WERI-Rb-1 (cell line): ENCODE results near the gene CD101.

ENCODE experiments used
- DNase-seq: peaks from one replicate; pipeline ENCODE4 v3.0.0-alpha.2; 2020
- H3K27ac ChIP-seq: fragments of 250-450 bp; sonication (Bioruptor Pico); 2 replicates; pipeline ENCODE4 v1.5.1; 2020; ENCODE audit warnings: mild to moderate bottlenecking, moderate library complexity
- H3K27me3 ChIP-seq: fragments of 250-450 bp; sonication (Bioruptor Pico); 2 replicates; pipeline ENCODE4 v1.5.1; 2021; ENCODE audit warnings: mild to moderate bottlenecking, low read depth, moderate library complexity; ENCODE audit not compliant: insufficient read depth, severe bottlenecking
- H3K36me3 ChIP-seq: fragments of 250-450 bp; sonication (Bioruptor Pico); 2 replicates; pipeline ENCODE4 v1.5.1; 2020; ENCODE audit warnings: mild to moderate bottlenecking, moderate library complexity
- H3K4me3 ChIP-seq: 2 replicates; pipeline ENCODE4 v1.5.1; 2011; ENCODE audit warnings: low read depth, mild to moderate bottlenecking, control low read depth, low read length
- H3K9me3 ChIP-seq: fragments of 250-450 bp; sonication (Bioruptor Pico); 2 replicates; pipeline ENCODE4 v1.5.1; 2021; ENCODE audit warnings: mild to moderate bottlenecking, moderate library complexity; ENCODE audit not compliant: severe bottlenecking
- CTCF ChIP-seq: IDR thresholded peaks from 2 replicates; pipeline ENCODE4 v1.5.1; 2011; ENCODE audit warnings: low read depth, mild to moderate bottlenecking, control low read depth, inconsistent platforms, low read length

The CD101 gene

DNA sequence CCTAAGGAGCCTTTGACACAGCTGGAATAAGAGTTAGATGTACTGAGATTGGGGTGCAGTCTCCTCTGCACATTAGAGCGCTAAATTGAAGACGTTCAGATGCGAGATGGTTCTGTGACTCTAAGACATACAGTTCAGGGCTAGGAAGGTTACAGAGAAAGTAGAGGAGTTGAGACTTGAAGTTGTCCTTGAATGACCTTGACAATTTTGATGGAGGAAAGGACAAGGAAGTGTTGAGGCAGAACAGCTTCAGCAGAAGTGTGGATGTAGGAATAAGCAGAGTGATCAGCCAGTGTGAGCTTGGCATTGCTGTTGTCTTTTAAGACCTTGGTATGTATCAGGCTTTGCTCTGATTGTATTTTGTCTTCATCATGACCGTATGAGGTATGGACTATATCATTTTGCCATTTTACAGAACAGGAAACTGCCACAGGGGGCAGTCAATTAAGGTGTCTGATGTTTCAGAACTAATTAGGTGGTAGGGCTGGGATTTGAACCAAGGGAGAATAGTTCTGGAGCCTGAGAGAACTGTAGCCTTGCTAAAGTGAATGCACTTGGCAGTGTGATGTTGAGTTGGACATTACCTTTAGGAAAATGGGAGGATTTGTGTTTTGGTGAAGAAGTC is 67.8 kb downstream of the CD101 start:
- Histone ChIP-seq H3K4me3 (no peak overlapping the region), H3K27ac (no peak overlapping the region), H3K9me3 (no peaks in the 10 kb centered on the region), H3K36me3 (peaks cover 8% of the 10 kb centered on the region), H3K27me3 (no peaks in the 10 kb centered on the region)
- TF ChIP-seq CTCF: no peak
- no peak for DNase-seq

DNA sequence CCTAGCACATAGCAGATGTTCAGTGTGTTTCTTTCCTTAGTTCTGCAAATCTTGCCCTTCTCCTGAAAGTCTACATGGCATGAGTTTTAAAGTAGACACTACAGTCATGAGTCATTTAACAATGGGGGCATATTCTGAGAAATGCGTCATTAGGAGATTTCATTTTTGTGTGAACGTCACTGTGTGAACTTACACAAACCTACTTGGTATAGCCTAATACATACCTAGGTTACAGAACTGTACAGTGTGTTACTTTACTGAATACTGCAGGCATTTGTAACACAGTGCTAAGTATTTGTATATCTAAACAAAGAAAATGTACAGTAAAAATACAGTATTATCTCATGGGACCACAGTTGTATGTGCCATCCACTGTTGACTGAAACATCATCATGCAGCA is 68.6 kb downstream of the CD101 start:
- no peak for DNase-seq
- H3K27ac ChIP-seq: no peak overlapping the region
- no peaks in the 10 kb centered on the region for H3K9me3 ChIP-seq
- TF ChIP-seq CTCF: no peak
- H3K27me3 ChIP-seq: no peaks in the 10 kb centered on the region
- H3K4me3 ChIP-seq: no peak overlapping the region
- peaks cover 14% of the 10 kb centered on the region for H3K36me3 ChIP-seq

- no peak overlapping the region for H3K4me3 ChIP-seq
- DNase-seq: no peak
- H3K27ac ChIP-seq: no peak overlapping the region
- no peaks in the 10 kb centered on the region for H3K27me3 ChIP-seq
- TF ChIP-seq CTCF: no peak
- peaks cover 52% of the 10 kb centered on the region for H3K36me3 ChIP-seq
- no peaks in the 10 kb centered on the region for H3K9me3 ChIP-seq
Observed at GRCh38 chr1:117076648-117077047, 75.1 kb downstream of the CD101 start.

DNA sequence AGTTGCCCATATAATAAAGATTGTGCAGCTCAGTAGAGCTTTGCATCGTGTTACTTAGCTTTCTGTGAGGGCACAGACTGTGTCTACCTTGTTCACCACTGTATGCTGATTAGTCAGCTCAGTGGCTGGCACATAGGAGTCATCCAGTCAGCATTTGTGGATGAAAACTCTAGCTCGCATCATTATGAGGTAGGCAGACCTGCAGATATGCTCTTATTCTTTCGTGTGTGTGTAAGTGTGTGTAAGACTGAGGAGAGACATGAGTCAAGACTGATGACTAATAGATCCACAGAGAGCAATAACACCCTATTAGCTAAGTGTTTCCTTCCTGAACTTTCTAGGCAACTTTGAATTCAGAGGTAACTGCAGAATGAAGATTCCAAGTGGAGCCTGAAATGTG is 75.7 kb downstream of the CD101 start:
- peaks cover 58% of the 10 kb centered on the region for H3K36me3 ChIP-seq
- TF ChIP-seq CTCF: no peak
- H3K4me3 ChIP-seq: no peak overlapping the region
- no peak for DNase-seq
- H3K9me3 ChIP-seq: no peaks in the 10 kb centered on the region
- no peaks in the 10 kb centered on the region for H3K27me3 ChIP-seq
- H3K27ac ChIP-seq: no peak overlapping the region

DNA sequence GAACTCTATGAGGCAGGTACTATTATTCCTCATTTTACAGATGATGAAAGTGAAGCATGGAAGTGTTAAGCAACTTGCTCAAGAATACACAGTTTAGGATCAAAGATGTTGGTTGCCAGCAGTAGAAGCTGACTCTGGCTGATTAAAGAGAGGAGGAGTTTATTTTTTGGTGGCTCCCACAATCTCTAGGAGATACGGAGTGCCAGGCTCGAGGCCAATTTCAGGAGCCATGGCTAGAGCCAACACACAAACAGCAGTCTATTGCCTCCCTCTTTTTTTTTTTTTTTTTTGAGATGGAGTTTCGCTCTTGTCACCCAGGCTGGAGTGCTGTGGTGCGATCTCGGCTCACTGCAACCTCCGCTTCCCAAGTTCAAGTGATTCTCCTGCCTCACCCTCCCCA is 78.2 kb downstream of the CD101 start:
- no peak for DNase-seq
- no peak for TF ChIP-seq CTCF
- H3K9me3 ChIP-seq: no peaks in the 10 kb centered on the region
- no peak overlapping the region for H3K4me3 ChIP-seq
- H3K27me3 ChIP-seq: no peaks in the 10 kb centered on the region
- no peak overlapping the region for H3K27ac ChIP-seq
- H3K36me3 ChIP-seq: peaks cover 64% of the 10 kb centered on the region

DNA sequence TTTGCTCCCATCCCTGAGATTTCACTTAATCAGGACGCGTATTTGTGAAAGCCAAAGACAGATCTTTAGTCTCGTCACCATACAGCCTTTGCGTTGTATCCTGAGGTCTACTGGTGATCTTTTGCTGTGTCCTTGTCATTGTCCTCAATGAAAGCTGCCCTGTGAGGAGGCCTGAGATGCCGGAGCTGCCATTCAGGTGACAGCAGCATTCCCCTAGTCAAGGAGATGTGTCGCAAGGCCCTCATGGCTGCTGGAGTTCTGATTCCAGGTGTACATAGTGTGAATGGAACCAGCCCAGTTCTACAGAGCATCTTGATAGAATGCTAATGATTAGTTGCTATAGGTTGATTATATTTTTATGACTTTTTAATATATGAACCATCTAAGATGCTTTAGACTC is 82.7 kb downstream of the CD101 start:
- Histone ChIP-seq H3K9me3 (no peaks in the 10 kb centered on the region), H3K36me3 (peaks cover 36% of the 10 kb centered on the region), H3K27ac (no peak overlapping the region), H3K4me3 (no peak overlapping the region), H3K27me3 (no peaks in the 10 kb centered on the region)
- no peak for TF ChIP-seq CTCF
- DNase-seq: no peak
